GM19463 (cell line): ENCODE data around the gene COPS4.
"Not testable (repeated sequence)": the region's sequence is repeated elsewhere in the genome, so short reads cannot be mapped to it uniquely, and the experiment has no call there.

Experiments used
- ATAC-seq: cut with Tn5 transposase; IDR thresholded peaks from one replicate; pipeline ENCODE4 v1.9.1; 2021; ENCODE audit warnings: mild to moderate bottlenecking, moderate library complexity; ENCODE audit not compliant: unreplicated experiment

COPS4 gene

GRCh38 chr4:83022724-83023450 is 12.1 kb upstream of the COPS4 start:
- ATAC-seq, result no peak

GRCh38 chr4:83023599-83023998 is 11.4 kb upstream of the COPS4 start:
- not testable (repeated sequence) for ATAC-seq

GRCh38 chr4:83024233-83024632 is 10.8 kb upstream of the COPS4 start:
- no peak for ATAC-seq

DNA sequence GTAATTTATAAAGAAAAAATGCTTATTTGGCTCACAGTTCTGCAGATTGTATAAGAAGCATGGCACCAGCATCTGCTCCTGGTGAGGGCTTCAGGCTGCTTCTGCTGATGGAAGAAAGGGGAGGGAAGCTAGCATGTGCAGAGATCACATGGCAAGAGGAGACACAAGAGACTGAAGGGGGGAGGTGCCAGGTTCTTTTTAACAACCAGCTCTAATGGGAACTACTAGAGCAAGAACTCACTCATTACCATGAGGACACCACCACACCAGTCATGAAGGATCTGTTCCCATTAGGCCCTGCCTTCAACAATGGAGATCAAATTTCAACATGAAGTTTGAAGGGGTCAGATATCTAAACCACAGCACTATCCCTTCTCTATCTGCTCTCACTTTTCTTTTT is 9.4 kb upstream of the COPS4 start:
- ATAC-seq, result no peak

DNA sequence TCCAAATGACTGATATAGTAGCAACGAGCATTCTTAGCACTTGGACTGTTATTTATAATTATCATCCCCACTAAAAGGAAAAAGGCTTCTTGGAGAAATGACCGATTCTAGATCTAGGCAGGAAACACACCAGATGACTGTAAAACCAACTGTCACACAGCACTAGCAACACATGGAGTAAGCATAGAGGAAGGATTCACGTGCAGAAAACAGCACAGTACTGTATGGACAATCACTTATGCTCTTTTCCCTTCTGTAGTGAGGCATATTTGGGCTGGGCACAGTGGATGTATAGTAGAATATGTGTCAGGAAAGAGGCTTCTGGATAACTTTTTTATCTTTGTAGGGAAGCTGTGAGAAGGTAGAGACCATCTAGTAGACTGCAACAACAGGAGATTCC is 6.0 kb upstream of the COPS4 start:
- no peak for ATAC-seq

DNA sequence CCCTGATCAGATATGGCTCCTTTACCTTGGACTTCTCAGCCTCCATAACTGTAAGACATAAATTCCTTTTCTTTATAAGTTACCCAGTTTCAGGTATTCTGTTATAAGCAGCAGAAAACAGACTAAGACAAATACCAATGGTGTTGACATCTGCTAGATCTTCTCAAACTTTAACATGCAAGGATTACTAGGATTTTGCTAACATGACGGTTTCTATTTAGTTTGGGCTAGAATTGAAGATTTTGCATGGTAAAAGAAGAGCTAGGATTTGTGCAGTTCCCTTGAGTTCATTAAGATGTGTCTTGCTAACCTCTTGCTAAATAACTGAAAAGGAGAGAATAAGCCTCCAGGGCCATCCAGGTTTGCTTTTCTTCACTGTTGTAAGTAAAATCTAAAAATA is 5.3 kb upstream of the COPS4 start:
- ATAC-seq, result no peak

- ATAC-seq, result no peak
Measured at GRCh38 chr4:83036991-83037665, 2.1 kb downstream of the COPS4 start.

DNA sequence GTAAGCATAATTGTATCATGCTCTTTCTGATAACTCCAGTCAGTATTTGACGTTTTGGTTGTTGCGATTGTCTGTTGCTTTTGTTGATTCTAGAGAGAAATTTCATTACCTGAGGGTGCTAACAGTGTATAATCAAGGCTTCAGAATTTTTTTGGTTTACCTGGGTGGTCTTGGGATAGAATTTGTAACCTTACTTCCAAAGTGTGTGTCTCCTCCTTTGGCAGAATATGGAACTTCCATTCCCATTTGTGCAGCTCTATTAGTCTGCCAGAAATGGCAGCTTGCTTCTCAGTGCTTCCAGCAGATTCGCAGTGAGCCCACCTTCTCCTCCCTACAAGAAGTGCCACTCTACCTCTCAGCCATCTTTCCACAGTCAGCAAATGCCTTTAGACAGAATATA is 5.3 kb downstream of the COPS4 start:
- ATAC-seq, result no peak

- not testable (repeated sequence) for ATAC-seq
Measured at GRCh38 chr4:83043157-83043556, 8.2 kb downstream of the COPS4 start.

DNA sequence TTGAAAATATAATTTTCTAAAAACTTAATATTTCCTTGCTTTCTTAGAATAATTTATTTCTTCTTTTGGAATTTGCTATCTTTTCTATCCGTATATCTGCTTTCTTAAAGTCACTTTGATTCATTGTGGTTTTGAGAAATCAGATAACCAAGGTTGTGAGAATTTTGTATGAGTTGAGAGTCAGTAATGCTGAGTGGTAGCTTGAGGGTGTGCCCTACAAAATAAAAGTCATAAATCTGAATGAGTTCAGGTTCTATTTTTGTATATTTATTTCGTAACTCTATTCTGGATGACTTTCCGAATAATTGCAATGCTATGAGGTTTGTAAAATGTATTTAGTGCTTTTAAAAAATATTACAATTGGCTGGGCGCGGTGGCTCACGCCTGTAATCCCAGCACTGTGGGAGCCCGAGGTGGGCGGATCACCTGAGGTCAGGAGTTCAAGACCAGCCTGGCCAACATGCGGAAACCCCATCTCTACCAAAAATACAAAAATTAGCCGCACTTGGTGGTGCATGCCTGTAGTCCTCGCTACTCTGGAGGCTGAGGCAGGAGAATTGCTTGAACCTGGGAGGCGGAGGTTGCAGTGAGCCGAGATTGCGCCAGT is 8.9 kb downstream of the COPS4 start:
- no peak for ATAC-seq

- ATAC-seq, result no peak
Measured at GRCh38 chr4:83046693-83047473, 11.9 kb downstream of the COPS4 start.

DNA sequence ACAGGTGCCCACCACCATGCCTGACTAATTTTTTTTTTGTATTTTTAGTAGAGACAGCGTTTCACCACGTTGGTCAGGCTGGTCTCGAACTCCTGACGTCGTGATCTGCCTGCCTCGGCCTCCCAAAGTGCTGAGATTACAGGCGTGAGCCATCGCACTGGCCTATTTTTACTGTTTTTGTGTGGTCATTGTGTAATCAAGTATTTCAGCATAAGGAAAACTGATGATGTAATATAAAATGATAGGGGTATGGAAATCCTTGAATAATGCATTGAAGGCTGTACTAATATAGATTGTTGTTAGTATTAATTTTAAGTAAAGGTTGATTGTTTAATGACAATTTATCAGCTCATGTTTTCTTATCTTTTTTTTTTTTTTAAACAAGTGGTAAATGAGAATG is 13.8 kb downstream of the COPS4 start:
- not testable (repeated sequence) for ATAC-seq

GRCh38 chr4:83054928-83055327 is 19.9 kb downstream of the COPS4 start:
- ATAC-seq, result no peak

DNA sequence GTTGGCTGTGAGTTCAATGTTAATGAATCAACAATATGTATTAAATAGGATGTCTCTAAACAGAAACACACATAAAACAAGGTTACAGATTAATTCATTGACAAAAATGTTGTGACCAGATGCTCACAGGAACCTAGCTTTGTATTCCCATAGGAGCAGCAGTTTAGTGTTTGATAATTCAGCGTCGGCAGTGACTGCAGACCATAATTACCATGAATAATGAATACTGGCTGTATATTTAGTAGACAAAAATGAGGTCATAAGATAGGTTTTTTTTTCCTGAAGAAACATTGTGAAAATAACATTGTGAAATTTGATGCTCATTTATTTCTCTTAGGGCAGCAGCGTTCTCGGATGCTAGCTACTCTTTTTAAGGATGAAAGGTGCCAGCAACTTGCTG is 27.8 kb downstream of the COPS4 start:
- ATAC-seq, result no peak

GRCh38 chr4:83065266-83065665 is 30.3 kb downstream of the COPS4 start:
- ATAC-seq, result no peak

DNA sequence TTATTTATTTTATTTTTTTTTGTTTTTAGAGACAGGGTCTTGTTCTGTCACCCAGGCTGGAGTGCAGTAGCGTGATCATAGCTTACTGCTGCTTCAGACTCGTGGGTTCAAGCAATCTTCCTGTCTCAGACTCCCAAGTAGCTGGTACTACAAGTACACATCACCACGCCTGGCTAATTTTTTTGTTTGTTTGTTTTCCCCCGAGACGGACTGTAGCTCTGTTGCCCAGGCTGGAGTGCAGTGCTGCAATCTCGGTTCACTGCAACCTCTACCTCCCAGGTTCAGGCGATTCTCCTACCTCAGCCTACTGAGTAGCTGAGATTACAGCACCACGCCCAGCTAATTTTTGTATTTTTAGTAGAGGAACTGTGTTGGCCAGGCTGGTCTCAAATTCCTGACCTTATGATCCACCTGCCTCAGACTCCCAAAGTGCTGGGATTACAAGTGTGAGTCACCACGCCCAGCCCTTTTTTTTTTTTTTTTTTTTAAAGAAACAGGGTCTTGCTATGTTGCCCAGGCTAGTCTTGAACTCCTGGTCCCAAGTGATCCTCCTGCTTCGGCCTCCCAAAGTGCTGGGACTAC is 32.2 kb downstream of the COPS4 start:
- no peak for ATAC-seq

- ATAC-seq, result no peak
Measured at GRCh38 chr4:83071116-83071515, 36.1 kb downstream of the COPS4 start.

DNA sequence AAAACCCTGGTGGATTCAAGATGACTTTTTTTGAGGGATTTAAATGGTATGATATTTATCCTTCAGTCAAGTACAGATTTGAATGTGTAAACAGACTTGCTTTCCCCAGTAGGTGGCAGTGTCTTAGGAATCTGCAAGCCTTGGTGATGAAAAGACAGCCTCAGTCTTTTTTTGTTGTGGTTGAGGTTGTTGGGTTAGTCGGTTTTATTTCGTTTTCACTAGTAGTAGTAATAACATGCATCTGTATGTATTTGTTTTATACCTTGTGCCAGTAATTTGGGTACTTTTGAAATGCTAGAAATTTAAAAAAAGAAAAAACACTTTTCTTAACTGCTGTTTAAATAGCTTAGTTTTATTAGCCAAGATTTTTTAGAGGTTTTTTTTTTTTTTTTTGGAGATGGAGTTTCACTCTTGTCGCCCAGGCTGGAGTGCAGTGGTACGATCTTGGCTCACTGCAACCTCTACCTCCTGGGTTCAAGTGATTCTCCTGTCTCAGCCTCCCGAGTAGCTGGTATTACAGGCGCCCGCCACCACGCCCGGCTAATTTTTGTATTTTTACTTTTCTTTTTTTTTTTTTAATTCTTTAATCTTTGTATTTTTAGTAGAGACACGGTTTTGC is 39.2 kb downstream of the COPS4 start:
- ATAC-seq, result peak; percentile 69

DNA sequence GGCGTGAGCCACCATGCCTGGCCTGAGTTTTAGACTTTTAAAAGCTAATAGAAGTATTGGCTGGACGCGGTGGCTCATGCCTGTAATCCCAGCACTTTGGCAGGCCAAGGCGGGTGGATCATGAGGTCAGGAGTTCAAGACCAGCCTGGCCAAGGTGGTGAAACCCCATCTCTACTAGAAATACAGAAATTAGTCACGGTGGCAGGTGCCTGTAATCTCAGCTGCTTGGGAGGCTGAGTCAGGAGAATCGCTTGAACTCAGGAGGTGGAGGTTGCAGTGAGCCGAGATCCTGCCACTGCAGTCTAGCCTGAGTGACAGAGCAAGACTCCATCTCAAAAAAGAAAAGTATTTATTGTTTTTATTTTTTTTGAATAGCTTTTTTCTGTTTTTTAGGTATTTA is 39.8 kb downstream of the COPS4 start:
- ATAC-seq, result peak; percentile 46

DNA sequence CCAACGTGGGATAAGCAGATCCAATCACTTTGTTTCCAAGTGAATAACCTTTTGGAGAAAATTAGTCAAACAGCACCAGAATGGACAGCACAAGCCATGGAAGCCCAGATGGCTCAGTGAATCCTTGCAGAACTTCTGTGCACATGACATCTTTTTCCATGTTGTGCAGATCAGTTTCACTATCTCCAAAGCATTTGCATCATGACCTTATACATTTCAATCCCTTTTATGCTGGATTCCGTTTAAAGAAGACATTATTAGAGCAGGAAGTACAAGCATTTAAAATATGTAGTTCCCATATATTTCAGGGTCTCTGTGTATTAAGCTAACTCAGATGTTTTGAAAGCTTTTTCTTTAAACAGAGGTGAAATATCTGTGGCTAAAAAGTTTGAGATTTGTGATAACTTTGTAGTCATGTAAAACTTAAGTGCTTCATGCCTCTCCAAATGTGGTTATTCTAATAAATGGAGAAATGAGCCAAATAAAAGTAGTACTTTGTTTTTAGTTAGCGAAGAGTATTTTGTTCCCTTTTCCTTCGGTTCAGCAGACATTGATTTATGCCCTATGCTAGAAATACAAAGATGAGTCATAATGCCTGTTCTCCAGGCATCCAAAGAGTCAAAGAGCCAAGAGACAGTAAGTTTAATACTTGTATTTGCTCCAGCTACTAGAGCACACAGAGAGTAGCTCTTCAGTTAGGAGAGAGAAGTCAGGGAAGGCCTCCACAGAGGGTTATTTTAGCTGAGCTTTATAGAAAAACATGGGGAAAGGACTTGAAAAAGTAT is 40.5 kb downstream of the COPS4 start:
- no peak for ATAC-seq
